GM10248 (cell line): ENCODE data around the gene LRRC25.

Source experiments
- CTCF ChIA-PET: fragments of 300-600 bp; sonication (Branson Sonifier 250); formaldehyde crosslinking; extraction: SDS; loops from one replicate; lab custom pipeline; 2021; ENCODE audit warnings: antibody characterized with exemption; lab: Yijun Ruan, JAX
- POLR2A ChIA-PET: fragments of 350-650 bp; sonication (Branson Sonifier 250); formaldehyde crosslinking; extraction: SDS; loops from one replicate; lab custom pipeline; 2020; ENCODE audit warnings: antibody characterized with exemption; lab: Yijun Ruan, JAX
- DNase-seq: peaks from one replicate; pipeline ENCODE4 v3.0.0; 2012; ENCODE audit errors: extremely low spot score
- TF ChIP-seq, protein P1 (sequence below): IDR thresholded peaks from 2 replicates; pipeline ENCODE4 v1.5.1; 2012; ENCODE audit warnings: mild to moderate bottlenecking, low read depth; ENCODE audit errors: extremely low read depth, missing control alignments, control extremely low read depth

LRRC25 gene

DNA sequence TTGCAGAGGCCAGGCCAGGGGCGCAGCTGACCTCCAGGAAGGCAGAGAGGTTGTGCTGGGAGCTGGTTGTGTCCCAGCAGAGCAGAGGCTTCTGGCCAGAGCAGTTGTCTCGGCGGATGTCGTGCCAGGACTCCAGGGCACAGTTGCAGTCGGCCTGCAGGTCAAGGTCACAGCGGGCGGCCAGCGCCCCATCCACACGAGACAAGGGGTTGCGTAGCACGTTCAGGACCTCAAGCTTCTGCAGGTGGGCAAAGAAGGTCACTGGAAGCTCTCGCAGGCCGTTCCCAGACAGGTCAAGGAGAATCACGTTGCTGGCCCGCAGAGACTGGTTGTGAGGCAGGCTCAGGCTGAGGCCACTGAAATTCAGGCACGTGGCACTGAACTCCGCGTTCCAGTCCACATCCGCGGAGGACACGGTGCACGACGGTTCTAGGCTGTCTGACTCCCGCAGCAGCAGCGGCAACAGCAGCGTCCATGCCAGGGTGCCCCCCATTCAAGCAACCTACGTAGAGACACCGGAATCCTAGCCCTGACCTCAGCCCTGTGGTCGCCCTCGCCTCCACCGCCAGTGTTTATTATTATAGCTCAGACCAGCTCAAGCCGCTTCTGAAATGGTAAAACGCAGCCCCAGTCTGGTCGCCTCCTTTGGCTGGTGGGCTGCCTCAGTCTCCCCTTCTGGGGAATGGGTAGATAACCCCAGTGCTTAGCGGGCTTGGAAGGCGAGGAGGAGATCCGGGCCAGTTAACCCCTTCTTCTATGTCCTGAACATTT is 766 bp downstream of the LRRC25 start:
- POLR2A ChIA-PET: interaction anchor here (1.6 kb wide), 1 partner anchor 115 kb away, joined by 4 read pairs; the partner anchor contains the start of gene JUND
- CTCF ChIA-PET: interaction anchor here (1.2 to 23.3 kb wide), 3 partner anchors 7 to 75 kb away, joined by 3 to 380 read pairs (median 181); partner anchors contain the start of genes GDF15 and SSBP4
- DNase-seq: no peak
- TF ChIP-seq, protein P1, sequence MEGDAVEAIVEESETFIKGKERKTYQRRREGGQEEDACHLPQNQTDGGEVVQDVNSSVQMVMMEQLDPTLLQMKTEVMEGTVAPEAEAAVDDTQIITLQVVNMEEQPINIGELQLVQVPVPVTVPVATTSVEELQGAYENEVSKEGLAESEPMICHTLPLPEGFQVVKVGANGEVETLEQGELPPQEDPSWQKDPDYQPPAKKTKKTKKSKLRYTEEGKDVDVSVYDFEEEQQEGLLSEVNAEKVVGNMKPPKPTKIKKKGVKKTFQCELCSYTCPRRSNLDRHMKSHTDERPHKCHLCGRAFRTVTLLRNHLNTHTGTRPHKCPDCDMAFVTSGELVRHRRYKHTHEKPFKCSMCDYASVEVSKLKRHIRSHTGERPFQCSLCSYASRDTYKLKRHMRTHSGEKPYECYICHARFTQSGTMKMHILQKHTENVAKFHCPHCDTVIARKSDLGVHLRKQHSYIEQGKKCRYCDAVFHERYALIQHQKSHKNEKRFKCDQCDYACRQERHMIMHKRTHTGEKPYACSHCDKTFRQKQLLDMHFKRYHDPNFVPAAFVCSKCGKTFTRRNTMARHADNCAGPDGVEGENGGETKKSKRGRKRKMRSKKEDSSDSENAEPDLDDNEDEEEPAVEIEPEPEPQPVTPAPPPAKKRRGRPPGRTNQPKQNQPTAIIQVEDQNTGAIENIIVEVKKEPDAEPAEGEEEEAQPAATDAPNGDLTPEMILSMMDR: no peak

DNA sequence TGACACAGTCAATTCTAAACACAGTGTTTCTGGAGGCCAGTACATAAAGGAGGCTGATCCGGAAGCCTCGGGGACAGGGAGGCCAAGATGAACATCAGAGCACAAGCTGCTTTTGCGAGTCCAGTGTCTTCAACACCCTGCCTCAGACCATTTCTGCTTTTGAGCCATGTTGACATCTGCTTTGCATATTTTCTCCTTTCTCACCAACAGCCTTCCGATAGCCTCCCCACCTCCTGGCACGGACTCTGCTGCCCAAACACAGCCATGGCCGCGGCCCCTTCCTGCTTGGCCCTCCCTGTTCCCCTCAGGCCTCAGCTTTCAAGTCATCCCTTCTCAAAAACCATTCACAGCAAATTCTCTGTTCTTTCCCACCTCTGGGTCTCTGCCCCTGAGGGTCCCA is 3.6 kb downstream of the LRRC25 start:
- ChIA-PET POLR2A (interaction anchor here (1.0 kb wide), 1 partner anchor 112 kb away, joined by 4 read pairs; the partner anchor contains the start of gene JUND), CTCF (interaction anchor here (1.2 to 23.3 kb wide), 5 partner anchors 8 to 114 kb away, joined by 3 to 380 read pairs (median 6); partner anchors contain the start of genes LRRC25 and SSBP4)
- TF ChIP-seq, protein P1: no peak
- no peak for DNase-seq

DNA sequence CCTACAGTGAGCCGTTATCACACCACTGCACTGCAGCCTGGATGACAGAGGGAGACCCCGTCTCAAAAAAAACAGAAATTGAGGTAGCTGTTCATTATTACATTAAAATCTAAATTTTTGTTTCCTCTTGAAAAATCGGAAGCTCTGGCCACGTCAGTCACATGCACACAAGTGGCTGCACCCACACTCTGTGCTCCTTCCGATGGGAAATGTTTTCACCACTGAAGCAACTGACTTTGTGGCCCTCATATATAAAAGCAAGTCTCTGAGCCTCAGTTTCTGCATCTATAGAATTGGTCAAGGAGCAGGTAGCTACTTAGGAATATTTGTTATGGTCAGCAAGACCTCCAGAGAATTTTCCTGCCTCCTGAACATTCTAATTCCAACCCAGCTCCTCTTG is 4.5 kb downstream of the LRRC25 start:
- POLR2A ChIA-PET: interaction anchor here (0.7 kb wide), 1 partner anchor 100 kb away, joined by 3 read pairs; no protein-coding TSS in a partner anchor
- TF ChIP-seq, protein P1: no peak
- no peak for DNase-seq
- CTCF ChIA-PET: interaction anchor here (1.0 to 23.3 kb wide), 7 partner anchors 9 to 141 kb away, joined by 3 to 380 read pairs (median 4); partner anchors contain the start of genes LRRC25 and SSBP4

- TF ChIP-seq, protein P1: no peak
- no peak for DNase-seq
- ChIA-PET POLR2A (interaction anchor here (0.7 to 2.6 kb wide), 2 partner anchors 99 to 112 kb away, joined by 3 to 14 read pairs; partner anchors contain the start of gene JUND), CTCF (interaction anchor here (1.0 to 23.3 kb wide), 5 partner anchors 9 to 140 kb away, joined by 3 to 380 read pairs (median 4); partner anchors contain the start of genes LRRC25 and SSBP4)
These were observed 5.0 kb downstream of the LRRC25 start for GRCh38 chr19:18392417-18392816.

DNA sequence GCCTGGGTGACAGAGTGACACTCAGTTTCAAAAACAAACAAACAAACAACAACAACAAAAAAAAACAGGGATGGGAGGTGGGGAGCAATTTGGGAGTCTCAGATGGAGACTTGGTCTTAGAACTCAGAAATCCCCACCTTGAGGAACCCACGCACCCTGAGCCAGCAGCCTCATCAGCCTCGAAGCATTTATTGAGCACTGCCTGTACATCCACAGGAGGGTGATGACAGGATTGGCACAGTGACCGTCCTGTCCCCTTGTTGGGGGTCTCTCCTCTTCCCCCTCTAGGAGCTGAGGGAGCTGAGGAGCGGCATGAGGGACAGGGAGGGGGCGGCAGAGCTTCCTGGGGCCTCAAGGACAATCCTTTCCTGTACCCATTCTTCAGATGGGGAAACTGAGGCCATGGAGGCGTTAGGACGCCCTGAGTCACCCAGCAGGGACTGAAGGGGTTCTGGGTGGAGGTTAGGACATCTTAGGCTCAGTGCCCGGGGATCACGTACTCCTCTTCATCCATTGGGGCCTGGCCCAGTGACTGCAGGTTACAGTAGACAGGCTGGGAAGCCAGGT is 5.8 kb downstream of the LRRC25 start:
- DNase-seq: no peak
- TF ChIP-seq, protein P1: no peak
- POLR2A ChIA-PET: interaction anchor here (2.6 kb wide), 1 partner anchor 111 kb away, joined by 14 read pairs; the partner anchor contains the start of gene JUND
- CTCF ChIA-PET: interaction anchor here (1.0 to 23.3 kb wide), 4 partner anchors 10 to 63 kb away, joined by 3 to 380 read pairs (median 92); partner anchors contain the start of genes LRRC25 and SSBP4

DNA sequence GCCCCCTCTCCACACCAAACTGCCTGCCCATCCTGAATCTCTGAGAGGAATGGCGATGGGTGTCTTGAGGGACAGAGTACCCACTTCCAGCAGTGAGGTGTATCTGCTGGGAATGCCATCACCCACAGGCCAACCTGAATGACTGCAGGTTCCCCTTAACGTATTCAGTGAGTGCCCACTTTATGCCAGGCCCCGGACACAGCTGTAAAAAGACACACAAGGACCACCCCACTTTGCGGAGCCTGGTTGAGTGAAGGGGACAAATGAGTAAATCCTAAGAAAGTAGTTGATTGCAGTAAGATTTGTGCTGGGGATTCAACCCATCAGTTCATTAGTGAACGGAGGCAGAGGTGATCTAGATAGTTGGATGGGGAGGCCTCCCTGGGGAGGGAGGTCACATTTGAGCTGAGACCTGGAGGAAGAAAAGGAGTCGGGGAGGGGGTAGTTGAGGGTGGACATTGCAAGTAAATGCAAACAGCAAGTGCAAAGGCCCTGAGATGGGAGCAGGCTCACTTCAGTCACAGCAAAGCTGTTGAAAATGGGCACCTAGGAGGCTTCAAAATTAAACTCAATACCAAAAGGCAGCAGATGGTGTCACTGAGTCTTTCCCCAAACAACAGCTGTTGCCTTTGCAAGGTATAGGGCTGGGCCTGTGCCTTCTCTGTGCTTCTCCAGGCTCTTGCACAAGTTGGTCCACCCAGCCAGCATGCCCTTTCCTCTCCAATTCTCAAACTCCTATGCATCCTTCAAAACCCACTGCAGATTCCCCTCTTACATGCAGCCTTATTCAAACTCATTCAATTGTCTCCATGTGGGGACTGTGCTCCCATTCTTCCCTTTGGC is 7.1 kb downstream of the LRRC25 start:
- CTCF ChIA-PET: interaction anchor here (0.7 to 23.3 kb wide), 13 partner anchors 8 to 186 kb away, joined by 3 to 380 read pairs (median 15); partner anchors contain the start of genes JUND, LRRC25, RAB3A and SSBP4
- POLR2A ChIA-PET: interaction anchor here (2.6 kb wide), 1 partner anchor 109 kb away, joined by 14 read pairs; the partner anchor contains the start of gene JUND
- TF ChIP-seq, protein P1: no peak
- no peak for DNase-seq
